ENCODE data around the gene NHSL2. TPM values are rescaled to one million over a fixed set of nuclear protein-coding genes. Genes with fewer than 3 reads are reported as not detected.

NHSL2 gene
- total RNA-seq, 1 experiment from 2014 or later: 0.02 TPM

GRCh38 chrX:71912156-71912555 lies 1.5 kb downstream of the NHSL2 start:
- Histone ChIP-seq H3K27me3 (no peaks in the 10 kb centered on the region), H3K4me1 (no peaks in the 10 kb centered on the region), H3K9me3 (replicated peaks) (no peaks in the 10 kb centered on the region), H3K27ac (no peak overlapping the region), H3K4me3 (no peak overlapping the region), H3K36me3 (no peaks in the 10 kb centered on the region)
- no peak for DNase-seq

GRCh38 chrX:71913156-71913950 lies 2.7 kb downstream of the NHSL2 start:
- Histone ChIP-seq H3K27me3 (no peaks in the 10 kb centered on the region), H3K4me3 (no peak overlapping the region), H3K9me3 (replicated peaks) (no peaks in the 10 kb centered on the region), H3K4me1 (no peaks in the 10 kb centered on the region), H3K27ac (no peak overlapping the region), H3K36me3 (no peaks in the 10 kb centered on the region)
- no peak for DNase-seq

GRCh38 chrX:71917621-71918343 lies 7.1 kb downstream of the NHSL2 start:
- Histone ChIP-seq H3K4me3 (no peak overlapping the region), H3K27me3 (no peaks in the 10 kb centered on the region), H3K27ac (no peak overlapping the region), H3K36me3 (no peaks in the 10 kb centered on the region), H3K4me1 (no peaks in the 10 kb centered on the region), H3K9me3 (replicated peaks) (no peaks in the 10 kb centered on the region)
- no peak for DNase-seq

GRCh38 chrX:71919431-71919830 lies 8.8 kb downstream of the NHSL2 start:
- H3K4me1 ChIP-seq: no peaks in the 10 kb centered on the region
- H3K9me3 ChIP-seq (replicated peaks): no peaks in the 10 kb centered on the region
- H3K4me3 ChIP-seq: no peak overlapping the region
- no peak overlapping the region for H3K27ac ChIP-seq
- H3K36me3 ChIP-seq: no peaks in the 10 kb centered on the region
- no peaks in the 10 kb centered on the region for H3K27me3 ChIP-seq
- peak in 1 of 2 experiments; percentile 12 for DNase-seq

GRCh38 chrX:71919886-71920285 lies 9.2 kb downstream of the NHSL2 start:
- Histone ChIP-seq H3K27ac (no peak overlapping the region), H3K27me3 (no peaks in the 10 kb centered on the region), H3K9me3 (replicated peaks) (no peaks in the 10 kb centered on the region), H3K4me1 (no peaks in the 10 kb centered on the region), H3K36me3 (no peaks in the 10 kb centered on the region), H3K4me3 (no peak overlapping the region)
- no peak for DNase-seq

- H3K27me3 ChIP-seq: no peaks in the 10 kb centered on the region
- H3K9me3 ChIP-seq (replicated peaks): no peaks in the 10 kb centered on the region
- H3K36me3 ChIP-seq: no peaks in the 10 kb centered on the region
- no peak overlapping the region for H3K27ac ChIP-seq
- DNase-seq: no peak
- no peak overlapping the region for H3K4me3 ChIP-seq
- H3K4me1 ChIP-seq: no peaks in the 10 kb centered on the region
Observed at GRCh38 chrX:71922686-71923085, 12.0 kb downstream of the NHSL2 start.

- H3K4me1 ChIP-seq: no peaks in the 10 kb centered on the region
Observed at GRCh38 chrX:71923516-71923915, 12.9 kb downstream of the NHSL2 start.

GRCh38 chrX:71927040-71927439 lies 16.4 kb downstream of the NHSL2 start:
- DNase-seq: no peak
- Histone ChIP-seq H3K36me3 (no peaks in the 10 kb centered on the region), H3K4me3 (no peak overlapping the region), H3K4me1 (no peaks in the 10 kb centered on the region), H3K27ac (no peak overlapping the region), H3K9me3 (replicated peaks) (no peaks in the 10 kb centered on the region), H3K27me3 (no peaks in the 10 kb centered on the region)

More at GRCh38 chrX:71923516-71923915, 12.9 kb downstream of the NHSL2 start:
- H3K9me3 ChIP-seq (replicated peaks): no peaks in the 10 kb centered on the region
- no peak overlapping the region for H3K27ac ChIP-seq
- H3K27me3 ChIP-seq: no peaks in the 10 kb centered on the region
- H3K4me3 ChIP-seq: no peak overlapping the region
- no peak for DNase-seq
- H3K36me3 ChIP-seq: no peaks in the 10 kb centered on the region

GRCh38 chrX:71928856-71929255 lies 18.2 kb downstream of the NHSL2 start:
- H3K27ac ChIP-seq: no peak overlapping the region
- no peaks in the 10 kb centered on the region for H3K27me3 ChIP-seq
- DNase-seq: no peak
- no peaks in the 10 kb centered on the region for H3K9me3 ChIP-seq (replicated peaks)
- H3K36me3 ChIP-seq: no peaks in the 10 kb centered on the region
- H3K4me1 ChIP-seq: peaks cover 10% of the 10 kb centered on the region
- no peak overlapping the region for H3K4me3 ChIP-seq

- Histone ChIP-seq H3K27me3 (no peaks in the 10 kb centered on the region), H3K9me3 (replicated peaks) (no peaks in the 10 kb centered on the region), H3K27ac (no peak overlapping the region), H3K4me3 (no peak overlapping the region), H3K4me1 (peaks cover 14% of the 10 kb centered on the region), H3K36me3 (no peaks in the 10 kb centered on the region)
- DNase-seq: no peak
Observed at GRCh38 chrX:71930298-71930697, 19.7 kb downstream of the NHSL2 start.

- peak in 1 of 2 experiments; percentile 32 for DNase-seq
- Histone ChIP-seq H3K27ac (no peak overlapping the region), H3K36me3 (no peaks in the 10 kb centered on the region), H3K27me3 (no peaks in the 10 kb centered on the region), H3K4me3 (no peak overlapping the region), H3K4me1 (peaks cover 14% of the 10 kb centered on the region), H3K9me3 (replicated peaks) (no peaks in the 10 kb centered on the region)
Observed at GRCh38 chrX:71935476-71935875, 24.8 kb downstream of the NHSL2 start.

- Histone ChIP-seq H3K9me3 (replicated peaks) (no peaks in the 10 kb centered on the region), H3K4me1 (peaks cover 14% of the 10 kb centered on the region), H3K36me3 (no peaks in the 10 kb centered on the region), H3K4me3 (no peak overlapping the region), H3K27ac (no peak overlapping the region), H3K27me3 (no peaks in the 10 kb centered on the region)
- DNase-seq: no peak
Observed at GRCh38 chrX:71936632-71937031, 26.0 kb downstream of the NHSL2 start.

- peaks cover 9% of the 10 kb centered on the region for H3K4me1 ChIP-seq
- H3K9me3 ChIP-seq (replicated peaks): no peaks in the 10 kb centered on the region
- DNase-seq: no peak
- no peaks in the 10 kb centered on the region for H3K27me3 ChIP-seq
- H3K4me3 ChIP-seq: no peak overlapping the region
- H3K27ac ChIP-seq: no peak overlapping the region
- no peaks in the 10 kb centered on the region for H3K36me3 ChIP-seq
Observed at GRCh38 chrX:71938371-71938770, 27.7 kb downstream of the NHSL2 start.

GRCh38 chrX:71941145-71941544 lies 30.5 kb downstream of the NHSL2 start:
- Histone ChIP-seq H3K4me1 (no peaks in the 10 kb centered on the region), H3K9me3 (replicated peaks) (no peaks in the 10 kb centered on the region), H3K27ac (no peak overlapping the region), H3K4me3 (no peak overlapping the region), H3K27me3 (no peaks in the 10 kb centered on the region), H3K36me3 (no peaks in the 10 kb centered on the region)
- DNase-seq: no peak

GRCh38 chrX:71941776-71942175 lies 31.1 kb downstream of the NHSL2 start:
- no peak overlapping the region for H3K27ac ChIP-seq
- H3K4me3 ChIP-seq: no peak overlapping the region
- H3K36me3 ChIP-seq: no peaks in the 10 kb centered on the region
- H3K9me3 ChIP-seq (replicated peaks): no peaks in the 10 kb centered on the region
- no peaks in the 10 kb centered on the region for H3K4me1 ChIP-seq
- no peak for DNase-seq
- H3K27me3 ChIP-seq: no peaks in the 10 kb centered on the region
